ENCODE results near the gene CST1. TPM values are rescaled to one million over a fixed set of nuclear protein-coding genes. Genes with fewer than 3 reads are reported as not detected.

Gene CST1
- total RNA-seq, 1 experiment from 2014 or later: 0.15 TPM

- no peak for DNase-seq (ENCODE audit: low spot score)
Measured at GRCh38 chr20:23710771-23711170, 40.0 kb downstream of the CST1 start.

DNA sequence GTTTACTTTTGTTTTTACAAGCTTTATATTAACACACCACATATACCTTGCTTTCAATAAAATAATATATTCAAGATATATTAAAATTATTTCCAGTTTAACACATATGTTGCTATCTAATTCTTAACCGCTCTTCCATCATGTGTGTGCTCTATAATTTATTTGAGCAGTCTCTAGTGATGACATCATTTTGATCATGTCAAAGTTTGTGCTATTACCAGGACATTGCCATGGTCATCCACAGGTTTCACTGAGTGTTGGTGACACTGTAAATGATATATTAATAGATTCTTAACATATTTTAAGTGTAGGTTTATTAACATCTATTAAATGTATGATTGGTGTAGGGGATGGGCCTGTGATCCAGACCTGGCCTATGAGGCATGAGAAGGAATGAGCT is 44.8 kb downstream of the CST1 start:
- no peak for DNase-seq (ENCODE audit: low spot score)

DNA sequence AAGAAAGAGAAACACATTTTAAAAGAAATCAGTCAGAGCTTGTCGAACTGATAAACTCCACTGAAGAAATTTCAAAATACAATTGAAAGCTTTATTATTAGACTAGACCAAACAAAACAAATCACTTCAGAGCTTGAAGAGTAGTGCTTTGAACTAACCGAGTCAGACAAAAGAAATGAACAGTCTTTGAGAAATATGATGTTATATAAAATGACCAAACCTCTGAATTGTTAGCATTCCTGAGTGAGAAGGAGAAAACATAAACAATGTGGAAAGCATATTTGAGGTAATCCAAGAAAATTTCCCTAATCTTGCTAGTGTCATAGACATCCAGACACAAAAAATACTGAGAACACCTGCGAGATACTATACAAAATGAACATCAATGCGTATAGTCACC is 48.7 kb downstream of the CST1 start:
- DNase-seq (ENCODE audit: low spot score): no peak

GRCh38 chr20:23700931-23701330 is 49.8 kb downstream of the CST1 start:
- DNase-seq (ENCODE audit: low spot score): no peak

DNA sequence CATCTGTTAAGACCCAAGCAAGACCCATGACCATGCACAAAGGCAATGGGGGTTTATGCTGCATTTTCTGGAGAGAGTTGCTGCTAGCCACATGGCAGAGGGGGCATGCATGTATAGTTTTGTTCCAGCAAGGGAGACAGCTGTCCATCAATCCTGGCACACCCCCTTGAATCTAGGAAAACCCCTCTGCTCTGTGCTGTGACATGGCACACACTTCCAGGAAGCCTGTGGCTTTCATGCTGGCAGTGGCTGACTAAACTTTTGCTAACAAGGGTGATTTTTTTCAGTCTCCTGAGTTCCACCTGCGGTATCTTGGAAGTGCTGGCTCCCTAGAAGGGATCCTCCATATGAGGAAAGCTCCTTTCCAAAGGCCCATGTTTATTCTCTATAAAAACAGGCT is 52.8 kb downstream of the CST1 start:
- no peak for DNase-seq (ENCODE audit: low spot score)

Other genes with a start within 250 kb of the CST1 start
- not detected in 2 replicates for gene CST9L, start 182.5 kb downstream of the CST1 start, total RNA-seq (2014; rRNA removed; shearing (Covaris generic))
- not detected in 2 replicates for gene CST9, start 145.0 kb downstream of the CST1 start, total RNA-seq (2014; rRNA removed; shearing (Covaris generic))
- 131 and 132 TPM in 2 replicates for gene CST3, start 113.0 kb downstream of the CST1 start, total RNA-seq (2014; rRNA removed; shearing (Covaris generic))
- gene CST4, start 61.9 kb downstream of the CST1 start, total RNA-seq (2014; rRNA removed; shearing (Covaris generic)): not detected in 2 replicates
- gene CST2, start 75.8 kb upstream of the CST1 start, total RNA-seq (2014; rRNA removed; shearing (Covaris generic)): not detected in 2 replicates
- not detected in 2 replicates for gene CST5, start 128.8 kb upstream of the CST1 start, total RNA-seq (2014; rRNA removed; shearing (Covaris generic))
- not detected in 2 replicates for gene GGTLC1, start 237.8 kb upstream of the CST1 start, total RNA-seq (2014; rRNA removed; shearing (Covaris generic))